GM08714 (cell line): ENCODE results near the gene B3GNT5.

Experiments
- H3K4me3 ChIP-seq: fragments of 200-500 bp; sonication (Bioruptor generic); 2 replicates; pipeline ENCODE4 v1.5.1; 2014; ENCODE audit warnings: mild to moderate bottlenecking, low read length, inconsistent platforms
- ZNF274 ChIP-seq: IDR thresholded peaks from 2 replicates; pipeline ENCODE4 v1.6.1; 2012; ENCODE audit warnings: mild to moderate bottlenecking, low read depth, low read length

B3GNT5 gene

DNA sequence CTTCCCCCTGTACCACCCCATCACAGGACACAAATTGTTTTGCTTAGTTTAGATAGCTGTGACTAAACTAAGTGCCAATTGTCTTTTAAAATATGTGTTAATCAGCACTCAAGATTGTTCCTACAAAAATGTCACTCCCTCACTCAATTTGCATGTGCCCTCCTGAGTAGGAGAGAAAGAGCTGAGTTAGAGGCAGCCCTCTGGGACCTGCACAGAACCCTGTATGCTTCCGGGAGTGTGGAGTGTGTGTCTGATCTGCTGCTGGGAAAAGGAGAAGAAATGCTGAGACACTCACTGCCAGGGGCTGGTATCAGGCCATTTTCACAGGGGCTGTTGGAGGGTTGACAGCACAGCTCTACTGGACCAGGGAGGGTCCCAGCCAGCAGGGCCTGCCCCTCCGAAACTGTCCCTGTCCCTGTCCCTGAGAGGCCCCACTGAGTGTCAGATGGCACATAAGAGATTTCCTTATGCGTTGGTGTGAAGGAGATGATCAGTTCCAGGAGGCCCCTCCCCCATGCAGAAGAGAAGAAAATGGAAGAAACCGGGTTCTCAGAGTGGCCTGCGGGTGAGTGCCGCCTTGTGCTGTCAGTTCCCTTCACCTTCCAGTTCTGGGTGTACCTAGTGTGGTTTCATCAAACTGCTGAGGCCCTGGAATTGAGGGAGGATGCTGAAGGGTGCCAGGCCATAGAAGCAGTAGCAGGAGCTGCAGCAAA lies 3.9 kb upstream of the B3GNT5 start:
- H3K4me3 ChIP-seq, result no peak overlapping the region
- no peak for TF ChIP-seq ZNF274

DNA sequence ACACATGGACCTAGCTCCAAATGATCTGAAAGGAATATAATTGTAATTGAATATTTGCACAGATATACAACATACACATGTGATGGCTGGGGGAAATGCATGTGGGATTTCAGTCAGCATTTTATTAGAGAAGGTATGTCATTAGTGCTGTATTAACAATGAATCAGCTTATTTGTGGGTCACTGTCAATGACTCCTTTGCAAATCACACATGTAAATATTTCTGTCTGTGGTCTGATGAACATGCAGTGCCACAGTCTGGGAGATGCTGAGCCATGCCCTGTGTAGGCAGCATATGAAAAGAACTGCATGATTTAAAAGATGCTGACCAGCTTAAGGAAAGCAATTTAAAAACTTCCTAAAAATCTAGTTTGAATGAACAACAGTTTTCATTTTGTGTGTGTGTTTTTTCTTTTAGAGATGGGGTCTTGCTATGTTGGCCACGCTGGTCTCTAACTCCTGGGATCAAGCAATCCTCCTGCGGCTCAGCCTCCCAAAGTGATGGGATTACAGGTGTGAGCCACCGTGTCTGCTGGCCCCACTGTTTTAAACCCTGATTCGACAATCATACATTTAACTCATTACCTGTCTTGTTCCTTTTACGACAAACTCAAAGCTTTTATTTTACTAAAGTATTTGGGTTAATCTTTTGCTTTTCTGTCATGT lies 803 bp upstream of the B3GNT5 start:
- no peak for TF ChIP-seq ZNF274
- H3K4me3 ChIP-seq, result no peak overlapping the region

DNA sequence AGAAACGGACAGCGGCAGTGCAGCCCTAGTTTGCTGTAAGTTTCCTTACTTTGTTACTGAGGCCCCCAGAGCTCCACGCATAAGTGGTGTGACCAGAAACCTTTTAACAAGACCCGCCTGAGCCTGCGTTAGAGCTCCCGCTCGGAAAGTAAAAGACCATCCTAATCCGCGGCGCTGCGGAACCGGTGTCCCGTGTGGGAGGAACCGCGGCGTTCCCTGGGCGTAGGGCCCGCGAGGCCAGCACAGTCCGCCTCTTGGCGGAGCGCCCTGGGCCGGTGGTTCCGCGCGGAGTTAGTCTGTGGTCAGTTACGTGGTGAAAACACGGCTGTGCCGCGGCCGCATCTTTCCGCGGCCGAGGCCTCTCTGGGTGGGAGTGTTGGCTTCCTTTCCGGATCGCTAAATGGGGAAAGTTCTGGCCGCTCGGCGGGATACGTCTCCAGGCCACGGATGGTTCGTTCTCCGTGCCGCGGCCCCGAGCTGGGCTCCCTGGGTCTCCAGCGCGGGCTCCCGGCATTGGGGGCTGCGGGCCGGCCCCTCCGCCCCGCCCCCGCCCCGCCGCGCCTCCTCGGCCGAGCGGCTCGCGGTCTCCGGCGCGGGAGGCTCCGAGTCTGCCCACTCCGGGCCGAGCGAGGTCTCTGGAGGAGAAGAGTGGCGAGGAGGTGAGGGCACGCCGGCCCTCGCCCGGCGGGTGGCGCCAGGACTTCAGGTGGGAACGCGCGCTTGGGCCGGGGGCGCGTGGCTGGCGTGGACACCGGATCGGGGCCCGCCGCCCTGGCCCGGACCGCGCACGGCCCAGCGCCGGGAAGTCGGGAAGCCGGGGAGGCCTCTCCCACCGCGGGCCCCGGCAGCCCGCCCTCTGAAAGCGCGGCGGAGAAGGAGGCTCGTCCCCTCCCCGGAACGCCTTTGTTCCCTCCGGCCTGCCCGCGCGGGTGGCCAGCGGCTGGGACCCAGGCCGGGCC lies 754 bp downstream of the B3GNT5 start:
- no peak for TF ChIP-seq ZNF274
- H3K4me3 ChIP-seq, result peak overlapping the region; percentile 47; the same call in 1 of the 2 replicates

DNA sequence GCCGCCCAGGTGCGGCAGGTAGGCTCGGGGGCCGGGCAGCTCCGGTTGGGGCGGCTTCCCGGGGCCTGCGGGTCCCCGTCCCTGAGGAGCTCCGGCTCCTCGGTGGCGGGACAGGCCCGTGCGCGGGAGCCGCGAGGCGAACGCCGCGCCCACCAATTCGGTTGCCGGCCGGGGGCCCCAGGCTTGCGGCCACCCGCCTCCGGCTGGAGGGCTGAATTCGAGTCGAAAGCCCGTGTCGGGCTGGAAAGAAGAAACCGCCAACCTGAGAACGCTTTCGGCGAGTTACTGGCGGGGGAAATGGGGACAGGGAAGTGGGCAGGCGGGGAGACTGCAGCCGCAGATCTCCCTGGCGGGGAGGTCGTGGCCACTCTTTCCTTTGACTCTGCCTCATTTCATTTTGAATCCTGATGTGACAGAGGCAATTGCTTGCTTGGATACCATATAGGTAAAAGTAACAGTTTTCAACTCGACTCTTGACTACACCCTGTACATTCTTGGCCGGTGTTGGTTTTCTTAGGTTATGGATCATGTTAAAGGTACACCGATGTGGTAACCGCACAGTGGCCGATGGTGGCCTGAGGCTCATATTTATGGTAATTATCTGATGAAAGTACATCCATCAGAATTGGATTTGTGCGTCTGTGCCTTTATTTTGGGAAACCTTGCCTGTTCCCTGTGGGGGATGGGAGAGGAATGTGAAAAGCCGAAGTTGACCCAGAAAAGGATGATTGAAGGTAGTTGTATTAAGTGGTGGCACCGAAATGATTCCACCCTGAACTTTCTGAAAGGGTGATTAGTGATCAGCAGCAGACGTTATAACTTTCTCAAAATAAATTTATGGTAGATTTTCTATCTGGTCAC lies 1.7 kb downstream of the B3GNT5 start:
- H3K4me3 ChIP-seq, result peak overlapping the region; percentile 47; the same call in 1 of the 2 replicates
- no peak for TF ChIP-seq ZNF274

DNA sequence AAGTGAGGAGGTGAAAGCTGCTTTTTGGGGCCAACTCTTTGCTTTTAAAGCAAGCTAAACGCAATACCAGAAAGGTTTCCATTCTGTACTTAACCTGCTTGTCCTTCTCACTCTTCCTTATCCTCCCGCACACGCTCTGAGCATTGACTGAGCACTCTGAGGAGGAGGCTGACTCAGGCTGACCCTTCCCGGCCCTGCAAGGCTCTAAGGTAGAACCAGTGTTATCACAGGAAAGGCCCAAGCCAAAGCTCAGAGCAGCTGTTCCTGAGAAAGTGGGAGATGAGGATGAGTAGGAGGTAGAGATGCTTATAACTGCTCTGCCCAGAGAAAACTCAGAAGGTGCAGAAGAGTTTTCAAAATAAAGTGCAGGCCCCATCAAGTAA lies 2.3 kb downstream of the B3GNT5 start:
- no peak overlapping the region for H3K4me3 ChIP-seq
- TF ChIP-seq ZNF274, result no peak

DNA sequence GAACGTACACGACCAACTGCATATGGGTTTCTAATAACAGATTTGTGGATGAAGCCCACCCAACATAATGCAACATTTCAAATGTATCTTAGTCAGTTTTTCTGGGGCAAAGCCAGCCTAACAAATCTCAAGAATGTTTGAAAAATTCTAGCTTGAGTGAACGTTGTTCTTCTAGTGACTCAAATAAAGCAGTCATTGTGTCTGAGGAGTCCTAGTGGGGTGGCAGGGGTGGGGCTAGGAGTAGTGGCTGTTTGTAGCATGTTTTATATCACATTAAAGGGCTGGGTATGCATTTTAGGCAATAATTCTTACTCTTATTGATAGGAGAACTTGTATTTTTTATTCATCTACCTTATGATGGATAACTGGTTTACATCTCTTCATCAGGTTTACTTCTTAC lies 6.0 kb downstream of the B3GNT5 start:
- TF ChIP-seq ZNF274, result no peak
- H3K4me3 ChIP-seq, result no peak overlapping the region

DNA sequence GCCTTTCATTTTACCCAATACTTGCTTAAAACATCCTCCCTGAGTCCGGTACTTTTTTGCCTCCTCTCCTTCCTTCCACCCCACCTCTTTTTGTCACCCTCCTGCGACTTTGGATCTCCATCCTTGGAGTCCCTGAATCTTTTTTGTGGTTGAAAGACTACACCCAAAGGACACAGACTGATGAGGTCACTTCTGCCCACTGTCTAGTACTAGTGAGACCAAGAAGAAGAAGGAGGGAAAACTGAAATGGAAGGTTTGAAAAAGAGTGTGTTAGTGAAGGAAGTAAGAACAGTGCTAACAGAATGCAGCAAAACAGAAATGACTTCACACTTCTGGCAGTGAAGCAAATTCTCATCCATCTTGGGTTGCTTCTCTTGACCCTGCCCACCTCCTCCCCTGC lies 6.6 kb downstream of the B3GNT5 start:
- no peak overlapping the region for H3K4me3 ChIP-seq
- no peak for TF ChIP-seq ZNF274

DNA sequence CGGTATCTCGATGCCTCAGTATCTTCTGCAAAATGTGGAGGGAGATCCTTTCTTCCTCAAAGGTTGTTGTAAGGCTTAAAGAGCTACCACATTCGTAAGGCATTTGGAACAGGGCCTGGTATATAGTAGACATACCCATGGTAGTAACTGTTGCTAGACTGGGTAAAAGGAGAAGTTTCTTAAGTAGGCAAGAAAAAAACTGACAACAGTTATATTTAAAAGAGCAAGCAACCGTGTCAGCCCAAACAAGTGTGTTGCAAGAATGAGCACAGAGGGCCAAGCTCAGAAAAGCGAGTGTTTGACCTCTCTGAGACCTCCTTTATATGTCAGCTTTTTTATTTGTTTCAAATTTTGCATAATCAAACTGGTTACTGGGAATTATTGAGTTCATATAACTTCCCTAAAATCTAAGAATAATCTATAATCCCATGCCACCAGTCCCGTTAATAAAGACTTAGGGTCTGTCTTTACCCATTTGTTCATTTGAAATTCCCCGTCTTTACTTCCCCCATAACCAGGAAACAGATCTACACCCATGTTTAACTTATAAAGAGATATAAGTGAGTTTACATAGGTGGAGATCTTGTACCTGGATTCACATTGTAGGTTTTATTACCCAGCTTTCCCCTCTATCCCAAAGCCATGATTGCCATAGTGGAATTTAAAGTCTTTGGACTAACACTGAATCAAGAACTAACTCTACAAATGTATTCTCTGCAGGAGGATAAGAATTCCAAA lies 7.3 kb downstream of the B3GNT5 start:
- H3K4me3 ChIP-seq, result no peak overlapping the region
- no peak for TF ChIP-seq ZNF274

DNA sequence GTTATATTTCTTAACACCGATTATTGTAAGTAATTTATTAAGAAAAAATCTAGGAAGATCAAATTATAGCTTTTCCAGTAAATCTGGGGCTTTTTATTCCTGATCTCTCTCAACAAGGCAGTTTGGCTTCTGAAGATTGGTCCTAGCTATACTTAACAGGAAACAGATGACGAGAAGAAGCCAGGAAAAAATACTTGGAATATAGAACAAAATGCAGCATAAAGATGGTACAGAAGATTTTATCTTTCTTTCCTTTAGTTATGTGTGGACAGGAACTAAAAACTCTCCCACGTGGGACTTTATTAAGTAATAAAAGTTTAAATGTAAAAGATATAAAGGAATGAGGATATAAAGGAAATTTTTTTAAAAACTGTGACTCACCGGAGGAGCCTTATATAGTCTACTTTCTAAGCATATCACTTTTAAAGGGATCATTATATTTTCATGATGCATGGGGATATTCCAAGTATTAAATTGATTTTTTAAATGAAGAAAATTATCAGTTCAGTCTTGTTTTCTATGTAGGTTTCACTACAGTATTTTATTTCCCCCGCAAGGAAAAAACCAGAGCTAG lies 8.2 kb downstream of the B3GNT5 start:
- H3K4me3 ChIP-seq, result no peak overlapping the region
- TF ChIP-seq ZNF274, result no peak

DNA sequence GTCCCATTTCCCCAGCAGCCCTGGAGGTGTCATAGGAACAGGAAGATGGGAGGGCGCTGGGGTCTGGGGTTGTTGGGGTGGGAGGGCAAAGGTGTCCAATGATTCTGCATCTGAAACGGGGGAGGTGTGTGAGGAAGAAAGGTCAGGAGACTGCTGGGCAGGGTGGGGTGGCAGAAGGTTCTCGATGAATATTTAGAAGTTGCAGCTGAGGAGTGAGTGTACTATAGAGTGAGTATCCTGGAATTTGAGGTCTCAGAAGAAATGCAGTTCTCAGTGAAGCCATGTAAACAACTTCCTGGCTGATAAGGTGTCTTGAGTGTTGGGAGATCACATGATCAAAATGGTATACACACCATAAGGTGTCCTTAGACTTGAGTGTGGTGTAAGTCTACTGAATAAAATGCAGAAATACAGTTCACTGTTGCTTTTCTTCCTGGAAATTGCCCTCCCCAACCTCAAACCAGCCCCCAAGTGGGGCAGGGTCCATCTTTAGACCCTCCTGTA lies 9.9 kb downstream of the B3GNT5 start:
- H3K4me3 ChIP-seq, result no peak overlapping the region
- TF ChIP-seq ZNF274, result no peak

DNA sequence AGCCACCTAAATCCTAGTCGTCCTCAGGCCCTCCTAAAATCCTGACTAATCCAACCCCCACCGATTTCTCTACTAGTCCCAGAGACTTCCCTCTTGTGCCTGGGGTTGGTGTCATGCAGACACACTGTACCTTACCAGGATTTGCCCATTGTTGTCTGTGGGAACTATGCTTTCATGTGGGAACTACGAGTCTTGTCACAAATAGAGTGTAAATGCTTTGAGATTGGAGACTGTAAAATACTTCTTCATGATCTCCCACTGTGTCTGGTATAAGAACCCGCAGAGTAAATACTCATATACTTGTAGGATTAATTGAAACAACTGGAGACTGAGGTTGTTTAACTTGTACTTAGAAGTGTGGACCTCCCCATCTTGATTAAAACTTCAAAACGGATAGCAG lies 11.2 kb downstream of the B3GNT5 start:
- no peak overlapping the region for H3K4me3 ChIP-seq
- no peak for TF ChIP-seq ZNF274

DNA sequence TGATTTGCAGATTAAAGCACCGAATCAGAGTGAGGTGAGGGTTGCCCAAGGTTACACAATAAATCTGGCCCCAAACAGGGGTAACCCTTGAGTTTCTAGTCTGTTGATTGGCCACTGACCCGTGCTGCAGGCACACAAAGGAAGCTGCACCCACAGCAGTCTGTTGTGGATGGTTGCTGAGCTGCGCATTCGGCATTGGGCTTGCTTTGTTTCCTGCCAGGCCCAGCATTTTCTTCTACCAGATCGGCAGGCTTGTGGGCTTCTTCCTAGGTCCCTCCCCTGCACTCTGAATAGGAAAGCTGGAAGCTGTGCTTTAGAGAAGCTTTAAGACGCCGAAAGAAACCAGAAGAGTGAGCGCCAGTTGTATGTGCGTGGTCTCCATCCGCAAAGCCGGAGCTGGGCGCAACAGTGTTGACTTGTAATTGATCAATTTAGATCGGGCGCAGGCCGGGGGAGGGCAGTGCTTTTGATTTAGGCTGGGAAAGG lies 12.1 kb downstream of the B3GNT5 start:
- TF ChIP-seq ZNF274, result no peak
- H3K4me3 ChIP-seq, result no peak overlapping the region
